ENCODE results near the gene SFXN3.

GRCh38 chr10:101089520-101090299, 58.7 kb downstream of the SFXN3 start:
- TF ChIP-seq CTCF (IDR thresholded peaks at IDR 0.05) (no peak), EZH2phosphoT487 (IDR thresholded peaks at IDR 0.05) (no peak)
